Right renal pelvis (tissue), 4 donors: ENCODE measurements around the gene COA5. TPM values are rescaled to one million over a fixed set of nuclear protein-coding genes. Genes with fewer than 3 reads are reported as not detected.

Experiments used
- DNase-seq, 4 donors: peaks; one replicate each; pipeline ENCODE4 v3.0.0-alpha.2; 2013; ENCODE audit warnings: low read depth in 4 of 4, low spot score in 3 of 4, missing footprints in 1 of 4
- polyA plus RNA-seq, 4 donors: library from polyadenylated mRNA; unstranded; fragments of 120-200 nt; gene quantifications; one replicate each; pipeline ENCODE4 v1.2.1, GENCODE V29; 2013; ENCODE audit not compliant: insufficient read length in 4 of 4

Gene COA5
- polyA plus RNA-seq, 4 donors = 72.9 to 88.0 (median 82.5) TPM

DNA sequence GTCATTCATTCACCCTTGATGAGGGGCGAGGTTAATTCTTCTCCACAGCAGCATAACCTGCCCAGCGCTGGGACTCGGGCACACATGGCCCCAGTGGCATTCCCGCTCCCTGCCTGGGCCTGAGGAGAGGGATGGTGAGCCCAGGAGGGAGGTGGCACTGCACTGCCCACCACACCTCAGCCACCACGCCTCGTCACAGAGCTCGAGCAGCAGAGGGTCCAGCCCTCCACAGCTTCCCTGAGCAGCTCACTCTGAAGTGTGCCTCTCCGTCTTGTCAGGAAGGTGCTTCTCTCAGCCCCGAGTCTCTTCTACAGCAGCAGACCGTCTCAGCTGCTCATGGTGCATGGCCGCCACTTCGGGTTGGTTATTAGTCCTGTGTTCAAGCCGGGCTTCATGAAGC is 34.9 kb downstream of the COA5 start:
- DNase-seq = no peak

GRCh38 chr2:98572676-98573075 is 35.6 kb downstream of the COA5 start:
- no peak for DNase-seq

GRCh38 chr2:98572211-98572610 is 36.1 kb downstream of the COA5 start:
- DNase-seq = no peak

DNA sequence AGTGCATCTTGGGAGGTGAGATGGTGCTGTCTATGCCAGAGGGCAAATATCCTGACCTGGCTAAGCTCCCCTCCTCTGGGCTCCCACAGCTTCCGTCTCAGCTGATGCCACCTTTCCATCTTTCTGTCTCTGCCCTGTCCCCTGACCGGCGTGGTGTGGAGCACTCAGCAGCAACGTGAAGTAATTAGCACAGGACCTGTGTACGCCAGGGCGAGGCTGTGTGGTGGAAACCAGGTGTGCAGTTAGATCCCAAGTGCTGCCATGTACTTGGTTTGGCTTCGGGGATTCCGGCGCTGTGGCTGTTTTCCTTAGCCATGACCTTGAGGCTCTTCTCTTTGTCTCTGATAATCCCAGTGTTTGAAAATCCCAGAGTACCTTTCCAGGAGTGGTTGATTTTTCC is 36.5 kb downstream of the COA5 start:
- DNase-seq = no peak

- DNase-seq = no peak
Measured at GRCh38 chr2:98571121-98571701, 37.1 kb downstream of the COA5 start.

- no peak for DNase-seq
Measured at GRCh38 chr2:98570356-98570755, 38.0 kb downstream of the COA5 start.

- no peak for DNase-seq
Measured at GRCh38 chr2:98569915-98570314, 38.4 kb downstream of the COA5 start.

DNA sequence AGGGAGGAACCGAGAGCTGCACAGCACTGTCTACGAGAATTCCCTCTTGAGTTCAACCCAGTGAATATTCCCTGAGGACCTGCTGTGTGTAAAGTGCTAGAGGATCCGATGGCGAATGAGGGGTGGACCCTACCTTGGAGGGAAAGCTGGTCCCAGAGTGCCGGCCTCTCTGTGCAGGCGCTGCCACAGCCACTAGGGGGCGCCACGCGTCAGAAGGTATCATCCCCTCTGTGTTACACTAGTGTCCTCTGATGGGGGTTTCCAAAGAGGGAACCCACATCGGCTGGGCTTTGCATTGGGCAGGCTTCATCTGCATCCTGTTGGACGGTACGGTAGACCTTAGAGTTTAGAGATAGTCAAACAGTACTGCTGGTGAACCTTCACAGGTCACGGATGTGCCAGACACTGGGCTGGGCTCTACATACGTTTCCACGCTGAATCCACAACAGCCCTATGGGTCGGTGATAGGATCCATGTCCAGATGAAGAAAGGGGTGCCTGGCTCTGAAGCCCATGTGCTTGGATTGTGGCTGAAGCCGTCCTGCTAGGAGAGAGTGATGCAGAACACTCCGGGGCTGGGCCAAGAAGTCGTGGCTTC is 39.0 kb downstream of the COA5 start:
- DNase-seq = no peak

GRCh38 chr2:98568161-98568956 is 40.0 kb downstream of the COA5 start:
- no peak for DNase-seq

DNA sequence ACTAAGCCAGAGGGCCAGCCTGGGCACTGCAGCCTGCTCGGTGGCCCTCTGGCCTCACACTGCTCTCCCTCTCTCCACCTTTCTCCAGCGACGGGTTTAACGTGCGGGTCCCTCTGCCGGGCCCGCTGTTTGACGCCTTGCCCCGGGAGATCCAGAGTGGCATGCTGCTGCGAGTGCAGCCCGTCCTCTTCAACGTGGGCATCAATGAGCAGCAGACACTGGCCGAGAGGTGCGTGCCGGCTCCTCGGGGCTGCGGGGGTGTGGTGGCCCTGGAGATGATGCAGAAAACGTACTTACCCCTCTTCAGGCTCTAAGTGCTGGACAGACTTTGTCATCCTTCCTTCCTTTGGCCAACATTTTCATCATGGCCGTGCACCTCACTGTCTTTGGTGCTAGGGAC is 42.4 kb downstream of the COA5 start:
- DNase-seq = no peak

DNA sequence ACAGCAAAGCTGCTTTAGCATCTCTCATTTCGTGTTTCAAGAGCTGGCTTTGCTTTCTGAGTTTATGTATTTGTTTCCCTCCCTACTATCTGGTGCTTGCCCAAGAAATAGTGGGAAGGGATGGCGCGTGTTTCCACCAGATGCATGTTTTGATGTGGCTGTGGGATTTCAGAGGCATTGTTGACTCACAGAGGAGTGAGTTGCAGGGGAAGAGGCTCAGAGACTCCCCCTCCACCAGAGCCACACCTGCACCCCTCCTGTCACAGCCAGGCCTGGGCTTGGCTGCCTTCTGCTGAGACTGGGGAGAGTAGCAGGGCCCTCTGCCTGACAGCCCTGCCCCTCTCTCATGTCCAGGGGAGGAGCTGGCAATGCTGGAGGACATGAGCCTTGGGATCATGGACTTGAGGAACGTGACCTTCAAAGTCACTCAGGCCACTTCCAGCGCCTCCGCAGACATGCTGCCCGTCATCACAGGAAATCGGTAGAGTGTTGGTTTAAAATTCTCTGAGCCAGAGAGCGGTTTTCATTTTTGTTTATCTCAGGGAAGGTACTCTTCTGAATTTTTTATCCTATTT is 42.9 kb downstream of the COA5 start:
- no peak for DNase-seq

DNA sequence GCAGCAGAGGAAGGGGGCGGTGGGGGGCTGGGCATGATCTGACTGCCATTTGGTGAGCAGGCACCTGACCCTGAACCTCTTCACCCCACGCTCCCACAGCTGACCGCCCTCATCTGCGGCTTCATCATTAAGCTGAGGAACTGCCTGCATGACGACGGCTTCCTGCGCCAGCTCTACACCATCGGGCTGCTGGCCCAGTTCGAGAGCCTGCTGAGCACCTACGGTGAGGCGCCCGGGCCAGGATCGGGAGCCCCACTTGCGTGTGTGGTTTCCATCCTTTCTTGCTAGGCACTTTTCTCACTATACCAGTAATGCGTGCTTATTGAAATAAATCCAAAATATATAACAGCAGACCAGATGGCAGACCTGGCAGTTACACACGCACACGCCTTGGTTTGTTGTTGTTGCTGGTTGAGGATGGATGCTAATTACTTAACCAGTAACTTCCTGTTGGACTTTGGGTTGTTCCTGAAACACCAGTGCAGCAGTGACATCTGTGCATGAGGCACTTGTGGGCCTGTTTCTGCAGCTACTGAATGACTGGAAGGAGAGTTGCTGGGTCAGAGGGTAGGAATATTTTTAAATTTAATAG is 43.7 kb downstream of the COA5 start:
- no peak for DNase-seq

- DNase-seq = no peak
Measured at GRCh38 chr2:98563394-98563793, 44.9 kb downstream of the COA5 start.

- DNase-seq = no peak
Measured at GRCh38 chr2:98561902-98562695, 46.2 kb downstream of the COA5 start.

DNA sequence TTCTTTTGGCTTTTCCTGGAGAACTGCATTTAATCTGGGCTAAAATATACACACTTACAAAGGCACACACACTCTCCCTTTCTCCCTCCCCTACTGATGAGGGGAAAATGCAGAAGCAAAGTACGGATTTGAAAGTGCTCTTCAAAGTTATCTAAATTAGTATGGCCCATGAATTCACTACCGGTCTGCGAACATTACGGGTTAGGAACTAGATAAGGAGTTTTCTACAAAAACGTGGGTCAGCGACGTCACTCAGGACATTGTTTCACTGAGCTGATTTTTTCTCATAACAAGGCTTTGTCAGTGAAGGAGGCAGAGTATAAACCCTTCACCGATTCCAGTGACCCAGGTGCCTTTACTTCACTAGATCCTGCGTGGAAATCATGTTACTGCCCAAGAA is 47.3 kb downstream of the COA5 start:
- DNase-seq = no peak

GRCh38 chr2:98560256-98560771 is 48.0 kb downstream of the COA5 start:
- no peak for DNase-seq

DNA sequence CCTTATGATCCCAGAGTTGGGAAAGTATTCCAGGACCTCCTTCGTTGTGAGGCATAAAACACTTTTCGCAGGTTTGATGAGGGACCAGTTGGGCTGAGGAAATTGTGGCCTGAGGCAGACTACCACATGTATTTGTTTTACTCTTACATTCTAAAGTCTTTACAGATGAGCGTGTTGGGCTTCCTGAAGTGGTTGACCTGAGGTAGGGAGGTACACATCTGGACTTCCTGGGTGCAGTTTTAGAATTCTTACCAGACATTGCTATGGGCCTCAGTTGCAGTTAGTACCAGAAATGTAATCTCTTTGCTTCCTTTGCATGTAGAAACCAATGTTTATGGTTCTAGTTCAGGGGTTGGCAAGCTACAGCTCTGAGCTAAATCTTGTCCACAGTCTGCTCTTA is 48.7 kb downstream of the COA5 start:
- no peak for DNase-seq

DNA sequence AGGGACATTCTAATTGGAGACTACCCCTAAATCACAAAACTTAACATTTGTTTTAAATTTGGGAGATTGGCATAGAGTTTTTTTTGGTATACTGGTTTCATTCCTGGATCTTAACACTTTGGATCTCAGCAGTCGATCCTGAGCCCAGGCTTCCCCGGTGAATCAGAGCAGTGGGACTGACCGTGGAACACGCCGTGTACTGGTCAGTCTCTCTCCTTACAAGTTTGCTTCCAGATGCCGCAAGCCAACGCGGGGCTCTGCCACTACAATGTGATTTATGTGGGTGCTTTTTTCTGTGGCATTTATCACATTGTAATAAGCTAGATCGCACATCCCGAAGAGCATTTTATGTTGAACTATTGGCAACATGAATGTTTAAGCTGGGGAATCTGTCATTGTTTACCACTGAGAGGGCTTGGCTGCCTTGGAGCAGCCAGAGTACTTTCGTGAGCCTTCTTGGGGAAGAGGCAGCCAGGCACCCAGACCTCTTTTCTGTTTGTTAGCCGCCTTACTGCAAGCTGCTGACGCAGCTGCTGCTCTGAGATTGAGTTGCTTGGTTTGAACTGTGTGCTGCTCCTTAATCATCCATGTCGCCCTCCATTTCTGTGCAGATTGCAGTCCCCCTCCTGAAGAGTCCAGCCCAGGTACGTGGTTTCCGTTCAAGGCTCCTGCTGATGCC is 49.3 kb downstream of the COA5 start:
- no peak for DNase-seq

DNA sequence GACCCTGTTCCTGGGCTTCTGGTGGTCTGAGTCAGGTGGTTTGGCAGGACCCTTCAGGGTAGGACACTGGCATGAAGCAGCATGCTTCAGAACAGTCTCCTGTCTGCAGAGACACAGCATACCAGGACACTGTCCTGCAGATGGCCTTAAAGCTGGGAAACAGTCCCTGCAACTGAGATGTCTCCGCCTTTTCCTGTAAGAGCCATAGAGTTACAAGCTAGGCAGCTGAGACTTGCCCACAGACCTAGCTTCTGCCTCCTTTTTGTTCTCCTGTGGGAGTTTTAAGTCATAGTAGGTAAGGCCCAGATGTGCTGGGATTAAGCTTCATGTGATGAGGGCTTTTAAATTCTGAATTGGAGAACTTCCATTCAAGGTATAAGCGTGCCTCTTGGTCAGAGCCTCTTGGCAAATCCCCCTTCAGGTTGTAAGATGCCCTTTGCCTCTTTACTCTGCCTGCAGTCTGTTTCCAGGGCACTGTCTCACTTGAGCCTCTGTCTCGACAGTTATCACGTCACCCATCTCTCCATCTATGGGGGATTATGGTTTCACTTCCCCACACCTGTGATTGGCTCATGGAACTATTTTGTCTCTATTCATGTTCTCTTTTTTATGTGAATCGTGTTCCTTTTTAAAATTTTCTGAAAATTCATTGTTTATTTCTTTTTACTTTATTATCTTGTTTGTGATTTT is 51.8 kb downstream of the COA5 start:
- no peak for DNase-seq
